GF-D8 (cell line): ENCODE data around the gene RAB20.
"Not testable (repeated sequence)": the region's sequence is repeated elsewhere in the genome, so short reads cannot be mapped to it uniquely, and the experiment has no call there.

Experiments used
- DNase-seq: peaks from one replicate; lab custom pipeline; 2025; lab: John Stamatoyannopoulos, UW

Gene RAB20

GRCh38 chr13:110575322-110576069 is 14.0 kb upstream of the RAB20 start:
- peak; percentile 75 for DNase-seq

- DNase-seq = no peak
Observed at GRCh38 chr13:110574161-110574560, 12.6 kb upstream of the RAB20 start.

GRCh38 chr13:110572778-110573118 is 11.2 kb upstream of the RAB20 start:
- no peak for DNase-seq

GRCh38 chr13:110571896-110572777 is 10.6 kb upstream of the RAB20 start:
- DNase-seq = no peak

GRCh38 chr13:110570886-110571285 is 9.4 kb upstream of the RAB20 start:
- DNase-seq = no peak

- DNase-seq = not testable (repeated sequence)
Observed at GRCh38 chr13:110569962-110570361, 8.4 kb upstream of the RAB20 start.

GRCh38 chr13:110568612-110569011 is 7.1 kb upstream of the RAB20 start:
- no peak for DNase-seq

- DNase-seq = no peak
Observed at GRCh38 chr13:110566171-110566570, 4.6 kb upstream of the RAB20 start.

- DNase-seq = no peak
Observed at GRCh38 chr13:110565296-110565695, 3.8 kb upstream of the RAB20 start.

- DNase-seq = no peak
Observed at GRCh38 chr13:110564472-110564985, 3.0 kb upstream of the RAB20 start.

- no peak for DNase-seq
Observed at GRCh38 chr13:110563463-110563774, 1.9 kb upstream of the RAB20 start.

GRCh38 chr13:110562696-110563462 is 1.4 kb upstream of the RAB20 start:
- no peak for DNase-seq

GRCh38 chr13:110562036-110562597 is 595 bp upstream of the RAB20 start:
- peak; percentile 75 for DNase-seq

- DNase-seq = peak; percentile 21
Observed at GRCh38 chr13:110560601-110561343, 750 bp downstream of the RAB20 start.

GRCh38 chr13:110559986-110560385 is 1.5 kb downstream of the RAB20 start:
- DNase-seq = no peak

- DNase-seq = no peak
Observed at GRCh38 chr13:110559429-110559943, 2.0 kb downstream of the RAB20 start.

GRCh38 chr13:110557610-110558305 is 3.8 kb downstream of the RAB20 start:
- no peak for DNase-seq

GRCh38 chr13:110557082-110557481 is 4.4 kb downstream of the RAB20 start:
- DNase-seq = no peak

GRCh38 chr13:110556224-110556606 is 5.3 kb downstream of the RAB20 start:
- no peak for DNase-seq

GRCh38 chr13:110555601-110556223 is 5.8 kb downstream of the RAB20 start:
- peak; percentile 91 for DNase-seq
